ENCODE results near the gene CIDEB.
"Not testable (repeated sequence)": the region's sequence is repeated elsewhere in the genome, so short reads cannot be mapped to it uniquely, and the experiment has no call there.

Gene CIDEB

GRCh38 chr14:24307575-24308341 lies at the start of gene CIDEB:
TSS of gene CIDEB (minus strand) at chr14:24307977. CDS start at chr14:24307858, 119 bp downstream.
- no peak for DNase-seq (ENCODE audit: low read depth)

- no peak for DNase-seq (ENCODE audit: low read depth)
Measured at GRCh38 chr14:24356208-24356607, 48.4 kb upstream of the CIDEB start.

GRCh38 chr14:24355009-24355408 lies 47.2 kb upstream of the CIDEB start:
- no peak for DNase-seq (ENCODE audit: low read depth)

- not testable (repeated sequence) for DNase-seq (ENCODE audit: low read depth)
Measured at GRCh38 chr14:24354482-24354825, 46.7 kb upstream of the CIDEB start.

GRCh38 chr14:24353559-24354481 lies 46.0 kb upstream of the CIDEB start:
- peak; percentile 37 for DNase-seq (ENCODE audit: low read depth)

GRCh38 chr14:24351517-24351916 lies 43.7 kb upstream of the CIDEB start:
- no peak for DNase-seq (ENCODE audit: low read depth)

GRCh38 chr14:24349742-24350141 lies 42.0 kb upstream of the CIDEB start:
- DNase-seq (ENCODE audit: low read depth), result no peak

- DNase-seq (ENCODE audit: low read depth), result no peak
Measured at GRCh38 chr14:24348186-24348585, 40.4 kb upstream of the CIDEB start.

GRCh38 chr14:24347134-24347533 lies 39.4 kb upstream of the CIDEB start:
- DNase-seq (ENCODE audit: low read depth), result no peak

GRCh38 chr14:24343795-24344660 lies 36.3 kb upstream of the CIDEB start:
- no peak for DNase-seq (ENCODE audit: low read depth)

GRCh38 chr14:24342889-24343288 lies 35.1 kb upstream of the CIDEB start:
- DNase-seq (ENCODE audit: low read depth), result no peak

- DNase-seq (ENCODE audit: low read depth), result no peak
Measured at GRCh38 chr14:24340606-24341005, 32.8 kb upstream of the CIDEB start.

- no peak for DNase-seq (ENCODE audit: low read depth)
Measured at GRCh38 chr14:24339284-24340151, 31.7 kb upstream of the CIDEB start, which contains the start of gene RIPK3. TSS of gene RIPK3 (minus strand) at chr14:24339991. CDS start at chr14:24339826, 165 bp downstream.

- DNase-seq (ENCODE audit: low read depth), result no peak
Measured at GRCh38 chr14:24338843-24339242, 31.1 kb upstream of the CIDEB start.

GRCh38 chr14:24337824-24338175 lies 30.0 kb upstream of the CIDEB start:
- no peak for DNase-seq (ENCODE audit: low read depth)

- no peak for DNase-seq (ENCODE audit: low read depth)
Measured at GRCh38 chr14:24337144-24337823, 29.5 kb upstream of the CIDEB start.

- no peak for DNase-seq (ENCODE audit: low read depth)
Measured at GRCh38 chr14:24335461-24336171, 27.8 kb upstream of the CIDEB start.

GRCh38 chr14:24334431-24335291 lies 26.9 kb upstream of the CIDEB start, which contains the start of gene ADCY4:
TSS of gene ADCY4 (minus strand) at chr14:24335071. CDS start at chr14:24334652, 419 bp downstream.
- DNase-seq (ENCODE audit: low read depth), result no peak
